T-helper 2 cell treated with Interferon-gamma antibody and Interleukin-4, amounts not matched to agents 100 ng/mL and 5 ng/mL, for 36 hours (primary cell): ENCODE measurements around the gene OR2D3. TPM values are rescaled to one million over a fixed set of nuclear protein-coding genes. Genes with fewer than 3 reads are reported as not detected.
"Not testable (repeated sequence)": the region's sequence is repeated elsewhere in the genome, so short reads cannot be mapped to it uniquely, and the experiment has no call there.

Source experiments
- intact Hi-C: fragments of 100-400 bp; cut with micrococcal nuclease; formaldehyde crosslinking; loops from one replicate; pipeline ENCODE4 v1.15.1; 2023
- total RNA-seq: library from RNA; stranded (reverse); gene quantifications from 2 replicates; pipeline ENCODE4 v1.2.3, GENCODE V29; 2022

Gene OR2D3
- total RNA-seq = not detected in 2 replicates

GRCh38 chr11:6920702-6921101, at the start of gene OR2D3:
TSS of gene OR2D3 (plus strand) at chr11:6921002. CDS start at chr11:6921002, 0 bp downstream.
- intact Hi-C loops = loop anchor here (10.0 kb wide), 1 partner anchor 594 kb away; the partner anchor contains the start of gene PPFIBP2

GRCh38 chr11:6871278-6871677, 49.5 kb upstream of the OR2D3 start:
- intact Hi-C loops = no loop called here

DNA sequence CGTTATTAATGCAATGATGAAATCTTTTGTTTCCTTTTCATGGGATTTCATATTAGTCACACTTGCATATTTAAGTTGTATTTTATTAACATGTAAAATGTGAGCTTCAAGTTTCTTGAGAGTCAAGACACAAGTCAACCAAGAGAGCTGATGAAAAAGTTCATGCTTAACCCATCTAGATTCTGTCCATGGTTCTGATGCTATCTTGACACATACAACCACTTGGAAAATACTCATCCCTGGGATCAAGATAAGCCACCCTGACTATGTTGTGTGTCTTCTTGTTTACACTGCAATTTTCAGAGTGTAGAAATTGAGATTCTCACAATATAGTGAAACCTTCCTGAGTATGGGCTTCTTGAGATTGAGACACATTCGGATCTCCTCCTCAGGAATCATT, 45.0 kb upstream of the OR2D3 start:
- intact Hi-C loops = no loop called here

GRCh38 chr11:6876325-6876724, 44.5 kb upstream of the OR2D3 start, which contains the start of gene OR10A4:
TSS of gene OR10A4 (plus strand) at chr11:6876625. CDS start at chr11:6876648, 23 bp downstream.
- intact Hi-C loops = no loop called here

DNA sequence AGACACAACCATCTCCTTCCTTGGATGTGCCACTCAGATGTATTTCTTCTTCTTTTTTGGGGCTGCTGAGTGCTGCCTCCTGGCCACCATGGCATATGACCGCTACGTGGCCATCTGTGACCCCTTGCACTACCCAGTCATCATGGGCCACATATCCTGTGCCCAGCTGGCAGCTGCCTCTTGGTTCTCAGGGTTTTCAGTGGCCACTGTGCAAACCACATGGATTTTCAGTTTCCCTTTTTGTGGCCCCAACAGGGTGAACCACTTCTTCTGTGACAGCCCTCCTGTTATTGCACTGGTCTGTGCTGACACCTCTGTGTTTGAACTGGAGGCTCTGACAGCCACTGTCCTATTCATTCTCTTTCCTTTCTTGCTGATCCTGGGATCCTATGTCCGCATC, 43.9 kb upstream of the OR2D3 start:
- intact Hi-C loops = no loop called here

DNA sequence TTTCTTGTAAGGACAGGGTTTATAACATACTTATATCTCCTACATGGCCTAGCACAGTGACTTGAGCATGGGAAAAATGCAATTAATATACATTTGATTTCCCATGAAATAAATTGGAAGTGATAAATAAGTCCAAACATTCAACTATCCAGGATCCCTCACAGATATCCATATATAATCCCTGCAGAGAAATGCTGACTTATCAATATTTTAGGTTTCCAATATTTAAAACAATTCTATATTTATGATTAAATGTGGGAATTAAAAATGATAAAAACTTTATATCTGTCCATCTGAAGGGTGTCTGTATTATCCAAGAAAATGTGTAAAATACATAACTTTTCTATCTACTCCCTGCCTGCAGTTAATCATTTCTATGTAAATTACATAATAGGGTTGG, 38.1 kb upstream of the OR2D3 start:
- intact Hi-C loops = no loop called here

DNA sequence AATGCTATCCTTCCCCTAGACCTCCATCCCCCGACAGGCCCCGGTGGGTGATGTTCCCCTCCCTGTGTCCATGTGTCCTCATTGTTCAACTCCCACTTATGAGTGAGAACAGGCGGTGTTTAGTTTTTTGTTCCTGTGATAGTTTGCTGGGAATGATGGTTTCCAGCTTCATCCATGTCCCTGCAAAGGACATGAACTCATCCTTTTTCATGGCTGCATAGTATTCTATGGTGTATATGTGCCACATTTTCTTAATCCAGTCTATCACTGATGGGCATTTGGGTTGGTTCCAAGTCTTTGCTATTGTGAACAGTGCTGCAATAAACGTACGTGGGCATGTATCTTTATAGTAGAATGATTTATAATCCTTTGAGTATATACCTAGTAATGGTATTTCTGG, 33.1 kb upstream of the OR2D3 start:
- intact Hi-C loops = not testable (repeated sequence)

- intact Hi-C loops = no loop called here
Observed at GRCh38 chr11:6888830-6889229, 32.0 kb upstream of the OR2D3 start.

GRCh38 chr11:6889835-6890234, 31.0 kb upstream of the OR2D3 start:
- intact Hi-C loops = no loop called here

DNA sequence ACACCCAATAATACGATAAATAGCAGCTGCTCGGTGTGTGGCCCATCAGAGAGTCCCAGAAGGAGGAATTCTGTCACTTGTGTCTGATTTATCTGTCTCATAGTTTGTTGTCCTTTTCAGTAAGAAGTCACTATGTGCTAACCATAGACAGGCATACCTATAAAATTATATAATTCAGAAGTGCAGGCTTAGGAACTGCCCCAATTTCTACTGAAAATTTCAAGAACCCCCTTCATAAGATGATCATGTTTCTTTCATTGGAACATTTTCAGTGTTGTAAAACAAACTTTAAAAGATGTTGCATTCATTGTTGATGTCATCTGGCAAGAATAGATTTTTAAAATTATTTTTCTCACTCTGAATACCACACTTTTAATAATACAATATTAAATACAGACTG, 28.4 kb upstream of the OR2D3 start, which contains the start of gene OR2D2:
Gene OR2D2 (minus strand): TSS at position 101 of the 400 bp plus-strand sequence. CDS start 0 bp downstream, at position 101.
- intact Hi-C loops = no loop called here

- intact Hi-C loops = no loop called here
Observed at GRCh38 chr11:6894097-6894496, 26.7 kb upstream of the OR2D3 start.

- intact Hi-C loops = no loop called here
Observed at GRCh38 chr11:6895010-6895409, 25.8 kb upstream of the OR2D3 start.

DNA sequence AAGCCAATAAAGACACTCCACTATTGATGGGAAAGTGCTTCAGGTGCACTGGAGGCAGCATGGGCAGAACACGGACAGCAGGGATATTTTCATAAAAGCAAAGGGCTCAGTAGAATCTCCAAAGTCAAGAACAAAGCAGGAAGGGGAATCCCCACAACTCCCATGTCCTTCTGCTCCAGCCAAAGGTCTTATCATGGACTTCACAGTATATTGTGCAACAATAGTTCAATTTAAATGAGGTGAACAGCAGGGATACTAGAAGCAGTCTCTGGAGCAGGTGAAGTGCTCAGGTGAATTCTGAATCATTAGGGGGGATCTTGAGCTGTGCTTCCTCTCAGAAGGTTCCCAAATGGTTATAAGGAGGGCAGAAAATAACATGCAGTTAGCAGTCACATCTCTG, 21.9 kb upstream of the OR2D3 start:
- intact Hi-C loops = no loop called here

- intact Hi-C loops = no loop called here
Observed at GRCh38 chr11:6900327-6900999, 20.3 kb upstream of the OR2D3 start.

- intact Hi-C loops = not testable (repeated sequence)
Observed at GRCh38 chr11:6904804-6905203, 16.0 kb upstream of the OR2D3 start.

DNA sequence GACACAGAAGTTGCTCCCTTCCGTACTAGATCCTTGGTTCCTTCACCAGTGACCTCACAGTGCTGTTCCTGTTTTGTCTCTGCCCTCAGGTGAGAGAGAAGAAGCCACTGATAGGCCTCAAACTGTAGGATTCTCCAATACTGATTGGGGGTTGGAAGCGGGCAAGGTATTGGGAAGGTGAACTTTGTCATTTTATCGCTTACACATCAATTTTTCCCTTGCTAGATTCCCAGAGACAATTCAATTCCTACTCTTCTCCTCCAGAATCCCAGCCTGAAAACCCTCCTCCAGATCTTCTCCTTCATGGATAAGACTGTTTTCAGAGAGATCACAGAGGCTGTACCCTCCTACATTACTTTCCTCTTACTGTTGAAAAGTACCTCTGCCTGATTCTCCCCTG, 9.4 kb upstream of the OR2D3 start:
- intact Hi-C loops = no loop called here

GRCh38 chr11:6911948-6912347, 8.9 kb upstream of the OR2D3 start:
- intact Hi-C loops = no loop called here

DNA sequence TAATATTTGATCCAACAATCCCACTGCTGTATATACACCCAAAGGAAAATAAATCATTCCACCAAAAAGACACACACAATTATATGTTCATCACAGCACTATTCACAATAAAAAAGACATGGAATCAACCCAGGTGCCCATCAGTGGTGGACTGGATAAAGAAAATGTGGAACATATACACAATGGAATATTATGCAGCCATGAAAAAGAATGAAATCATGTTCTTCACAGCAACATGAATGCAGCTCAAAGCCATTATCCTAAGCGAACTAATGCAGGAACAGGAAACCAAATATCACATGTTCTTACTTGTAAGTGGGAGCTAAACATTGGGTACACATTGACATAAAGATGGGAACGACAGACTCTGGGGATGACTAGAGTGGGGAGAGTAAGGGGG, 1.1 kb upstream of the OR2D3 start:
- intact Hi-C loops = loop anchor here (10.0 kb wide), 1 partner anchor 595 kb away; the partner anchor contains the start of gene PPFIBP2

GRCh38 chr11:6925007-6925577, 4.3 kb downstream of the OR2D3 start:
- intact Hi-C loops = loop anchor here (5.0 to 10.0 kb wide), 3 partner anchors 188 to 590 kb away; partner anchors contain the start of genes PPFIBP2 and TAF10

DNA sequence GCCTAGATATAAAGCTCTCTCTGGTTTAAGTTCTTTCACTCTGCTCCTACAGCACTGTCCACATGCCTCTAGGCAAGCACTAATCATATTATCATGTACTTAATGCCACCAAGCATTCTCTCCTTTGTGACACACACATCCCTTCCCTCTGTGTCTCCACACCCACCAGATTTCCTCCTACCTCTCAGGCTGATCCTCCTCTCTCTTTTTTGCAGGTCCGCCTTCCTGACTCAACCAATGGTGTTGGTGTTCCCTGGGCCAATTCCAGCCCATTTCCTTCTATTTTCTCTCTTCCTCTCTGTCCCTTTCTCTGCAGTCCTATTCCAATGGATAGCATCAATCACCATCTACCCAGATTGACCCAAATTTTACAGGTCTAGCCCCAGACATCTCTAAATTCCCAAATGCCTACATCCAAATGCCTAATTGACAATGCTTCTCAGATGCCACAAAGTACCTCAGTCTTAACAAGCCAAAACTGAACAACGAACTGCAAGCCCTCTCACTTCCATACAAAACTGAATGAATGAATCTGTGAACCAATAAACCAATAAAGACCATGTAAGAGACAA, 4.9 kb downstream of the OR2D3 start:
- intact Hi-C loops = loop anchor here (5.0 to 10.0 kb wide), 3 partner anchors 188 to 589 kb away; partner anchors contain the start of genes PPFIBP2 and TAF10

- intact Hi-C loops = loop anchor here (5.0 to 10.0 kb wide), 3 partner anchors 189 to 588 kb away; partner anchors contain the start of genes PPFIBP2 and TAF10
Observed at GRCh38 chr11:6926208-6927029, 5.6 kb downstream of the OR2D3 start, which contains the start of gene ZNF215. TSS of gene ZNF215 (plus strand) at chr11:6926426. CDS start at chr11:6932273, 5,847 bp downstream.
